GM19328 (cell line): Measurements from ENCODE around the gene NUDT14.

Source experiments
- ATAC-seq: cut with Tn5 transposase; IDR thresholded peaks from one replicate; pipeline ENCODE4 v1.9.1; 2021; ENCODE audit warnings: mild to moderate bottlenecking, moderate library complexity; ENCODE audit not compliant: unreplicated experiment

Gene NUDT14

GRCh38 chr14:105200074-105200473 is 19.0 kb upstream of the NUDT14 start:
- ATAC-seq = no peak

GRCh38 chr14:105199093-105199492 is 18.0 kb upstream of the NUDT14 start:
- ATAC-seq = no peak

GRCh38 chr14:105198588-105198987 is 17.5 kb upstream of the NUDT14 start:
- ATAC-seq = no peak

DNA sequence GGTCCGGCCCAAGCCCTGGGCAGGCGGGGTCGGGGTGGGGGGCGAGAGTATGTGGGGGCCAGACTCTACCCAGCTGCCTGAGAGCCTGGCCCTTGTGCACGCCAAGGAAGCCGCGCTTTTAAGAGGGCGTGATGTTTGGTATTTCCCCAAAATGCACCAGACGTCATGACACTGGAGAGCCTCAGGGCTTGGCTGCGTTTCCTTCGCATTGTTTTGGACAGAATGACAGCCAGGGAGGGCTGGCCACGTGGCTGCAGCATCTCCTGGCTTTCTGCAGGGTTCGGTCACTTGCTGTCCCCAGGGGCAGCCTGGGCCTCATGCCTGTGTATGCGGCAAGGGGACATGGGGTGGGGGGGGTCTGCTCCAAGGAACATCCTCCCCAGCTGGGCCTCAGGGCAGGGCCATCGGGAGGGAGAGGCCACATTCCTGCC is 16.1 kb upstream of the NUDT14 start:
- ATAC-seq = no peak

- ATAC-seq = no peak
These were observed 15.3 kb upstream of the NUDT14 start for GRCh38 chr14:105196265-105196960.

GRCh38 chr14:105195522-105196264 is 14.6 kb upstream of the NUDT14 start:
- ATAC-seq = no peak

DNA sequence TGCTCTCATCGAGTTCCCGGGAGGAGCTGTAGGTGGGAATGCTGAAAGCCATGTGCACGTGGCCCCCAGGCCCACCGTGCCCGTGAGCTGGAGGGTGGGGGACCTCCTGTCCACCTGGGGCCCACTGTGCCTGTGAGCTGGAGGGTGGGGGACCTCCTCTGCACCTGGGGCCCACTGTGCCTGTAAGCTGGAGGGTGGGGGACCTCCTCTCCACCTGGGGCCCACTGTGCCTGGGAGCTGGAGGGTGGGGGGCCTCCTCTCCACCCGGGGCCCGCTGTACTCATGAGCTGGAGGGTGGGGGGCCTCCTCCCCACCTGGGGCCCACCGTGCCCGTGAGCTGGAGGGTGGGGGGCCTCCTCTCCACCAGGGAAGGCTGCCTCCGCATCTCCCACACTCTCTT is 13.9 kb upstream of the NUDT14 start:
- no peak for ATAC-seq

GRCh38 chr14:105193916-105194782 is 13.0 kb upstream of the NUDT14 start:
- ATAC-seq = no peak

- no peak for ATAC-seq
These were observed 12.0 kb upstream of the NUDT14 start for GRCh38 chr14:105192866-105193731.

DNA sequence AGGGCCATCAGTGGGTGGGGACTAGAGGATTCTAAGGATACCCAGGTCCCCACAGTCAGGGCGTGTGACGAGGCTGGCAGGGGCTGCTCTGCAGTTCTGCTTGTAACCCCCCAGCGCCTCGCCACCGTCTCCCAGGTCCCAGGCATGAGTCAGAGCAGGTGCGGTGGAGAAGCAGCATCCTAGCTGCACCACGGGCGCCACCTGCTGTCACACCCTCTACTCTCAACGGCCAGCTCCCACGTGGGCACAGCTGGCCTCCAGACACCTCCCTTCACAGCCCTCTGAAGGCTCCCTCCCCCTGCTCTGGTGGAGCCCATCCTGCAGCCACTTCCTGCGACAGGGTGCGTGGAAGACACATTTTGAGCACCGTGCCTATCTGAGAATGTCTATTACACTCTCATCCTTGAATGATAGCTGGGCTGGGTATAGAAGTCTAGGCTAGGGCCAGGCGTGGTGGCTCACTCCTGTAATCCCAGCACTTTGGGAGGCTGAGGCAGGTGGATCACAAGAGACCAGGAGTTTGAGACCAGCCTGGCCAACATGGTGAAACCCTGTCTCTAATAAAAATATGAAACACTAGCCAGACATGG is 6.9 kb upstream of the NUDT14 start:
- no peak for ATAC-seq

- ATAC-seq = no peak
These were observed 6.0 kb upstream of the NUDT14 start for GRCh38 chr14:105187116-105187515.

DNA sequence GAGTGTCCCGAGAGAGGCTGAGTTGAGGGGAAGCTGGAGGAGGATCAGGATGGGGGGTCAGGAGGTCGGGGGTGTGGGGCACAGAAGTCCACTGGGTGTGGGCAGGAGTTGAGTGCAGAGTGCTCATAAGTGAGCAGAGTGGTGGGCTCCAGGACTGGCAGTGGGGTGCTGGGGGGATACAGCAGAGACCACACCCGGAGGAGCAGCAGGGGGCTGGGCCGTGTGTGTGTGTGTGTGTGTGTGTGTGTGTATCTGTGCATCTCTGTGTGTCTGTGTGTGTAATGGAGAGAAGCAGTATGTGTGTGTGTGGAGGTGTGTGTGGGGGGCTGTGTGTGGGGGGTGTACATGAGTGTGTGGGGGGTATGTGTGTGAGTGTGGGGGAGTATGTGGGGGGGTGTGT is 4.9 kb upstream of the NUDT14 start:
- no peak for ATAC-seq

- ATAC-seq = no peak
These were observed 3.9 kb upstream of the NUDT14 start for GRCh38 chr14:105185001-105185400.

GRCh38 chr14:105184461-105184860 is 3.3 kb upstream of the NUDT14 start:
- ATAC-seq = no peak

- no peak for ATAC-seq
These were observed 1.3 kb upstream of the NUDT14 start for GRCh38 chr14:105182296-105183020.

- no peak for ATAC-seq
These were observed 610 bp upstream of the NUDT14 start for GRCh38 chr14:105181549-105182295.

- ATAC-seq = no peak
These were observed 1.9 kb downstream of the NUDT14 start for GRCh38 chr14:105179191-105179590.

- no peak for ATAC-seq
These were observed 2.3 kb downstream of the NUDT14 start for GRCh38 chr14:105178868-105179140.
